ENCODE data around the gene ALDH2. TPM values are rescaled to one million over a fixed set of nuclear protein-coding genes. Genes with fewer than 3 reads are reported as not detected.

The ALDH2 gene
- total and polyA plus RNA-seq, 10 of the 15 experiments (the other 5 are each of a cell fraction or from before 2014, with no cell fraction given): 1.4 to 16.4 (median 8.7) TPM

DNA sequence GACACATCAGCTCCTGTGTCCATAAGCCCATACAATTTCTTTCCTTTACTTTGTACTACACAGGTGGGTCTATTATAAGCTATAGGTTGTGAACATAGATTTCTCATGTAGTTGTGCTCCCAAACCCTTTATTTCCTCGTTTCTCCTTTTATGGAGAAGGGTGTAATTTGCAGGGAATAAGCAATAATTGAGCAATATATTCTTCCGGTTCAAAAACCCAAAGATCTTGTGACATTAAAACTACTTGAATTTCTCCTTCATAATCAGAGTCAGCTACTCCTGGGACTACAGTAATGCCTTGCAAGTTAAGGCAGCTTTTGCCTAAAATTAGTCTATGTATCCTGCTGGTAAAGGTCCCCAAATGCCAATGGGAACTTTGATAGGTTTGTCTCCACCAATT is 56.2 kb downstream of the ALDH2 start:
- SMC1A ChIA-PET (ENCODE audit: uncharacterized antibody, unreplicated experiment): interaction anchor here (2.0 kb wide), 1 partner anchor 10 kb away, joined by 7 read pairs; no protein-coding TSS in a partner anchor
- Histone ChIP-seq H3K27ac (ENCODE audit: control insufficient read depth, insufficient read depth) (no peak overlapping the region), H3K27me3 (replicated peaks in 1 of 2; ENCODE audit: control insufficient read depth in 2 of 2, insufficient read depth in 2 of 2, low read length in 1 of 2) (peaks cover 0 to 2% of the 10 kb centered on the region in 2 experiments; a peak in 1 of 4 replicates), H4K20me1 (ENCODE audit: control insufficient read depth, insufficient read depth) (no peaks in the 10 kb centered on the region), H3K4me3 (no peak overlapping the region), H3K4me2 (ENCODE audit: control insufficient read depth, insufficient read depth) (no peak overlapping the region), H3K79me2 (ENCODE audit: control insufficient read depth, insufficient read depth, low read length) (no peaks in the 10 kb centered on the region), H3K9ac (ENCODE audit: control insufficient read depth, insufficient read depth, low read length) (no peak overlapping the region), H3K9me3 (replicated peaks; ENCODE audit: control insufficient read depth, insufficient read depth, low read length) (no peaks in the 10 kb centered on the region), H3K36me3 (ENCODE audit: control insufficient read depth in 2 of 2, insufficient read depth in 2 of 2, low read length in 1 of 2) (no peaks in the 10 kb centered on the region), H2AFZ (ENCODE audit: control insufficient read depth, low read depth, low read length) (no peak overlapping the region), H3K4me1 (ENCODE audit: control insufficient read depth, insufficient read depth, low read length) (no peaks in the 10 kb centered on the region)
- BruUV-seq (replicated peaks): no TSS peak
- no peak for ATAC-seq
- RAD21 ChIA-PET (ENCODE audit: unreplicated experiment): no interaction called here
- FAIRE-seq: no peak
- in situ Hi-C loops (cut with MboI) (no loop called here), intact Hi-C loops (cut with micrococcal nuclease; ENCODE audit: unreplicated experiment) (no loop called here)
- no peak for DNase-seq (ENCODE audit: low read depth, low spot score)
- POLR2A ChIA-PET: no interaction called here
- 24% methylated on average over 2 of the region's 2 CpGs for WGBS (ENCODE audit: insufficient coverage, insufficient replicate concordance, low lambda C conversion rate, missing lambda C conversion rate)
- TF ChIP-seq NFYB (IDR thresholded peaks at IDR 0.05; ENCODE audit: insufficient read depth, low read depth, low read length) (no peak), SPI1 (IDR thresholded peaks at IDR 0.05; ENCODE audit: borderline replicate concordance, insufficient read depth, low read depth, low read length) (no peak), SREBF1 (IDR thresholded peaks at IDR 0.05; ENCODE audit: low read length) (no peak), NR2C2 (IDR thresholded peaks at IDR 0.05; ENCODE audit: borderline replicate concordance, control insufficient read depth, insufficient read length, low read depth) (no peak), ZZZ3 (IDR thresholded peaks at IDR 0.05; ENCODE audit: control insufficient read depth, insufficient read length, low read depth) (no peak), YBX1 (IDR thresholded peaks at IDR 0.05) (no peak), SIN3A (IDR thresholded peaks at IDR 0.05; ENCODE audit: low read depth, low read length) (no peak), TARDBP (IDR thresholded peaks at IDR 0.05; ENCODE audit: borderline replicate concordance) (no peak), SMAD1 (IDR thresholded peaks at IDR 0.05; ENCODE audit: low read depth, partially characterized antibody) (no peak), HSF1 (IDR thresholded peaks at IDR 0.05; ENCODE audit: low read depth, low read length) (no peak), ZNF274 (IDR thresholded peaks at IDR 0.05; ENCODE audit: insufficient read depth, insufficient read length) (no peak), BRCA1 (IDR thresholded peaks at IDR 0.05; ENCODE audit: low read depth, low read length) (no peak), TCF3 (IDR thresholded peaks at IDR 0.05; ENCODE audit: borderline replicate concordance, insufficient read depth, low read depth, low read length) (no peak), E2F4 (IDR thresholded peaks at IDR 0.05; ENCODE audit: low read depth, low read length) (no peak), PML (IDR thresholded peaks at IDR 0.05; ENCODE audit: low read length) (no peak), SMC3 (IDR thresholded peaks at IDR 0.05; ENCODE audit: borderline replicate concordance, low read length) (no peak), LARP7 (IDR thresholded peaks at IDR 0.05) (no peak), JUND (IDR thresholded peaks at IDR 0.05; ENCODE audit: low read depth, low read length) (no peak), ETV6 (conservative IDR thresholded peaks at IDR 0.05 in 1 of 2, IDR thresholded peaks at IDR 0.05 in 1 of 2; ENCODE audit: borderline replicate concordance in 1 of 2, low read depth in 1 of 2) (no peak)
- TF ChIP-seq, protein P1, sequence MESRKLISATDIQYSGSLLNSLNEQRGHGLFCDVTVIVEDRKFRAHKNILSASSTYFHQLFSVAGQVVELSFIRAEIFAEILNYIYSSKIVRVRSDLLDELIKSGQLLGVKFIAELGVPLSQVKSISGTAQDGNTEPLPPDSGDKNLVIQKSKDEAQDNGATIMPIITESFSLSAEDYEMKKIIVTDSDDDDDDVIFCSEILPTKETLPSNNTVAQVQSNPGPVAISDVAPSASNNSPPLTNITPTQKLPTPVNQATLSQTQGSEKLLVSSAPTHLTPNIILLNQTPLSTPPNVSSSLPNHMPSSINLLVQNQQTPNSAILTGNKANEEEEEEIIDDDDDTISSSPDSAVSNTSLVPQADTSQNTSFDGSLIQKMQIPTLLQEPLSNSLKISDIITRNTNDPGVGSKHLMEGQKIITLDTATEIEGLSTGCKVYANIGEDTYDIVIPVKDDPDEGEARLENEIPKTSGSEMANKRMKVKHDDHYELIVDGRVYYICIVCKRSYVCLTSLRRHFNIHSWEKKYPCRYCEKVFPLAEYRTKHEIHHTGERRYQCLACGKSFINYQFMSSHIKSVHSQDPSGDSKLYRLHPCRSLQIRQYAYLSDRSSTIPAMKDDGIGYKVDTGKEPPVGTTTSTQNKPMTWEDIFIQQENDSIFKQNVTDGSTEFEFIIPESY (IDR thresholded peaks at IDR 0.05): no peak
- CTCF ChIA-PET: interaction anchor here (1.0 to 1.1 kb wide), 3 partner anchors 10 to 565 kb away, joined by 3 read pairs; no protein-coding TSS in a partner anchor

Measured in GM12878 (cell line).